Breast epithelium (tissue), 4 donors: ENCODE measurements around the gene RPL26. TPM values are rescaled to one million over a fixed set of nuclear protein-coding genes. Genes with fewer than 3 reads are reported as not detected.
"Not testable (repeated sequence)": the region's sequence is repeated elsewhere in the genome, so short reads cannot be mapped to it uniquely, and the experiment has no call there.

ENCODE experiments used
- DNase-seq, 2 donors: peaks; one replicate each; pipeline ENCODE4 v3.0.0-alpha.2; 2019; ENCODE audit warnings: low spot score in 2 of 2
- H3K27ac ChIP-seq, 2 donors: fragments of 200-600 bp; sonication (generic) in 1 of 2; one replicate each; pipeline ENCODE4 v1.5.1; 2016 to 2019; ENCODE audit warnings: mild to moderate bottlenecking in 1 of 2
- H3K27me3 ChIP-seq, 2 donors: fragments of 200-600 bp; sonication (generic) in 1 of 2; one replicate each; pipeline versions ENCODE4 v1.5.1 to v1.6.0; 2017 to 2019; ENCODE audit warnings: control low read depth in 1 of 2, mild to moderate bottlenecking in 1 of 2
- H3K36me3 ChIP-seq: fragments of 200-600 bp; one replicate; pipeline ENCODE4 v1.5.1; 2019
- H3K4me1 ChIP-seq, 2 donors: fragments of 200-600 bp; sonication (generic); one replicate each; pipeline ENCODE4 v1.5.1; 2016 to 2019; ENCODE audit warnings: control low read depth in 1 of 2
- H3K4me3 ChIP-seq, 3 donors: fragments of 200-600 bp; sonication (generic); 1 replicate in 2 of 3; 2 replicates in 1 of 3; pipeline ENCODE4 v1.5.1; 2016 to 2019; ENCODE audit warnings: mild to moderate bottlenecking in 3 of 3, moderate library complexity in 2 of 3
- H3K9me3 ChIP-seq, 2 donors: fragments of 200-600 bp; sonication (generic) in 1 of 2; one replicate each; pipeline ENCODE4 v1.5.1; 2016 to 2019; ENCODE audit warnings: control low read depth in 1 of 2
- POLR2A ChIP-seq: fragments of 450-650 bp; IDR thresholded peaks from one replicate; pipeline ENCODE4 v1.6.1; 2016; ENCODE audit warnings: antibody characterized with exemption, mild to moderate bottlenecking, moderate library complexity
- POLR2AphosphoS5 ChIP-seq, 3 donors: sonication (generic); formaldehyde crosslinking; IDR thresholded peaks; one replicate each; pipeline ENCODE4 v1.6.1; 2017; ENCODE audit warnings: antibody characterized with exemption in 3 of 3
- intact Hi-C: fragments of 100-400 bp; cut with DNase I; formaldehyde crosslinking; loops from one replicate; pipeline ENCODE4 v1.15.1; 2023; ENCODE audit warnings: low total_unique reads
- total RNA-seq, 3 donors: library from RNA; depleted of rRNA; stranded (reverse); fragments of >200 nt; gene quantifications; one replicate each; pipeline ENCODE4 v1.1.0, GENCODE V29; 2016
- TF ChIP-seq, protein P1 (sequence below), 3 donors: fragments of 450-650 bp; IDR thresholded peaks; one replicate each; pipeline ENCODE4 v1.5.1; 2016 to 2017; ENCODE audit warnings: antibody characterized with exemption in 3 of 3, mild to moderate bottlenecking in 3 of 3, moderate library complexity in 3 of 3

Gene RPL26
- total RNA-seq, 3 donors from 2014 or later = 3,666 to 5,219 (median 4,419) TPM

DNA sequence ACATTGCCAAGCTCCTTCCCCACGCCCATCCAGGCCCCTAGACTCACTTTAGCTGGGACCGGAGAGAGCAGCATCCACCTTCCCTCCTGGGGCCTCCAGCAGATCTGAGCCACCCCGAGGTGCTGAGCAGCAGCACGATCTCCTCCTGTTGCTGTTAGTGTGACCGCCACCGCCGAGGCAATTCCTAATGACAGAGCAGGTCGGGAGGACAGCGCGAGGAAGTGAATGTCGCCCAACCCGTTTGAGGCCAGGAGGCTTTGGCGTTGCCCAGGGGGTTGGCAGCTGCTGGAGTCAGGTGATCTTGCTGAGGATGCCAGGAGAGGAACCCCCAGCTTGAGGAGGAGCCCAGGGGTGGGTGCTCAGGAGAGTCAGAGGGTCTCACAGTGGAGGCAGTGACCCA is 14.6 kb upstream of the RPL26 start, which contains the start of gene RNF222:
RNF222 (minus strand) TSS at position 192 of the 400 bp plus-strand sequence. CDS start 4,366 bp downstream, outside the sequence.
- DNase-seq = peak; percentile 70 to 78
- Histone ChIP-seq H3K27me3 (peaks cover 0 to 15% of the 10 kb centered on the region in 2 donors), H3K4me1 (no peaks in the 10 kb centered on the region), H3K36me3 (no peaks in the 10 kb centered on the region), H3K4me3 (no peak within 1 kb of the TSS), H3K9me3 (no peaks in the 10 kb centered on the region), H3K27ac (peak within 1 kb of the TSS in 1 of 2 donors; percentile 14)
- TF ChIP-seq, protein P1, sequence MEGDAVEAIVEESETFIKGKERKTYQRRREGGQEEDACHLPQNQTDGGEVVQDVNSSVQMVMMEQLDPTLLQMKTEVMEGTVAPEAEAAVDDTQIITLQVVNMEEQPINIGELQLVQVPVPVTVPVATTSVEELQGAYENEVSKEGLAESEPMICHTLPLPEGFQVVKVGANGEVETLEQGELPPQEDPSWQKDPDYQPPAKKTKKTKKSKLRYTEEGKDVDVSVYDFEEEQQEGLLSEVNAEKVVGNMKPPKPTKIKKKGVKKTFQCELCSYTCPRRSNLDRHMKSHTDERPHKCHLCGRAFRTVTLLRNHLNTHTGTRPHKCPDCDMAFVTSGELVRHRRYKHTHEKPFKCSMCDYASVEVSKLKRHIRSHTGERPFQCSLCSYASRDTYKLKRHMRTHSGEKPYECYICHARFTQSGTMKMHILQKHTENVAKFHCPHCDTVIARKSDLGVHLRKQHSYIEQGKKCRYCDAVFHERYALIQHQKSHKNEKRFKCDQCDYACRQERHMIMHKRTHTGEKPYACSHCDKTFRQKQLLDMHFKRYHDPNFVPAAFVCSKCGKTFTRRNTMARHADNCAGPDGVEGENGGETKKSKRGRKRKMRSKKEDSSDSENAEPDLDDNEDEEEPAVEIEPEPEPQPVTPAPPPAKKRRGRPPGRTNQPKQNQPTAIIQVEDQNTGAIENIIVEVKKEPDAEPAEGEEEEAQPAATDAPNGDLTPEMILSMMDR (IDR thresholded peaks at IDR 0.05) = no peak
- TF ChIP-seq POLR2AphosphoS5 (IDR thresholded peaks at IDR 0.05) (peak in 1 of 3 donors; percentile 46), POLR2A (no peak)
- intact Hi-C loops = no loop called here

DNA sequence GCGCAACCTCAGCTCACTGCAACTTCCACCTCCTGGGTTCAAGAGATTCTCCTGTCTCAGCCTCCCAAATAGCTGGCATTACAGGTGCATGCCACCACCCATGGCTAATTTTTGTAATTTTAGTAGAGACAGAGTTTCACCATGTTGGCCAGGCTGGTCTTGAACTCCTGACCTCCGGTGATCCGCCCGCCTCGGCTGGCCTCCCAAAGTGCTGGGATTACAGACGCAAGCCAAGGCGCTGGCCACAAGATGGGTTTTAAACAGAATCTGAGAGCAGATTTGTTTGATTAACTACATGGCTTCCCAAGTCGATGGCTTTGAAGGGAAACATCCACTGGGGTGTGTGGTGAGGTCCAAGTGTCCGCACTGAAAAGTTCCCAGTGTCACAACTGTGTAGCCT is 11.5 kb upstream of the RPL26 start:
- intact Hi-C loops, H3K4me1 ChIP-seq, H3K36me3 ChIP-seq, H3K9me3 ChIP-seq, H3K27ac ChIP-seq, DNase-seq, H3K4me3 ChIP-seq: not testable (repeated sequence)
- H3K27me3 ChIP-seq = peaks cover 0 to 18% of the 10 kb centered on the region in 2 donors

DNA sequence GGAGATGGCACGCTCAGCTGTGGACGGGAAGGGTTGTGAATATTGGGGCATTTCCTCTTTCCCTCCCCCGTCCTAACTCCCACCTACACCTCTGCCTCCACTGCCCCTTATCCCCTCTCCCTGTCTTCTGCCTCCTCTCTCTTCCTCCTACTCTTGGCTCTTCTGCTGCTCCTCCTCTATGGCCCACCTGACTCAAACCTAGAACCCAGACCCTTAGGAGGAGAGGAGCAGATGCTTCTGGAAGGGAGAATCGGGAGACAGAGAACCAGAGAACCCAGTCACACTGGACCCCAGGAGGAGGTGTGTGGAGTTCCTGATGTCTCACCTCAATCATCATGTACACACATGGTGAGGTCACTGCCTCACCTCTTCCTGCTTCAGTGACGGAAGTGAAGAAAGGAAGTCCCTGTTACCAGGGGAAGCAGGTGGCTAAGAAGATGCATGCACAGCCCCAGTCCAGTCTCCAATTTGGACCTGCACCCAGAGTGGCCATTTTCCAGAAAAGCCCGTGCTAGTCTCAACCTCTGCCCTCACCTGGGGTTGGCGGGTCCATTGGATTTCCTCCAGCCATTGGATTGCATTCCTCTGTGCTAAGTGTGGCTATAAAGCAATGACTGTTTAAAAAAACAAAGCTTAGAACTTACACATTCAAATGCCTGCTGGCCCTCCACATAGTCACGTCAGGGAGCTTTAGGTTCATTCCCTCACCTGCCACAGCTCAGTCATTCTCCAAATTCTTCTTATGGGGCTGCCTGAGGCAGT is 10.7 kb upstream of the RPL26 start:
- TF ChIP-seq, protein P1 (IDR thresholded peaks at IDR 0.05) = no peak
- no peak for TF ChIP-seq POLR2AphosphoS5 (IDR thresholded peaks at IDR 0.05)
- no peak for TF ChIP-seq POLR2A
- intact Hi-C loops = no loop called here
- Histone ChIP-seq H3K9me3 (no peaks in the 10 kb centered on the region), H3K36me3 (no peaks in the 10 kb centered on the region), H3K27ac (no peak overlapping the region), H3K27me3 (peaks cover 0 to 18% of the 10 kb centered on the region in 2 donors), H3K4me3 (no peak overlapping the region), H3K4me1 (no peaks in the 10 kb centered on the region)
- no peak for DNase-seq

DNA sequence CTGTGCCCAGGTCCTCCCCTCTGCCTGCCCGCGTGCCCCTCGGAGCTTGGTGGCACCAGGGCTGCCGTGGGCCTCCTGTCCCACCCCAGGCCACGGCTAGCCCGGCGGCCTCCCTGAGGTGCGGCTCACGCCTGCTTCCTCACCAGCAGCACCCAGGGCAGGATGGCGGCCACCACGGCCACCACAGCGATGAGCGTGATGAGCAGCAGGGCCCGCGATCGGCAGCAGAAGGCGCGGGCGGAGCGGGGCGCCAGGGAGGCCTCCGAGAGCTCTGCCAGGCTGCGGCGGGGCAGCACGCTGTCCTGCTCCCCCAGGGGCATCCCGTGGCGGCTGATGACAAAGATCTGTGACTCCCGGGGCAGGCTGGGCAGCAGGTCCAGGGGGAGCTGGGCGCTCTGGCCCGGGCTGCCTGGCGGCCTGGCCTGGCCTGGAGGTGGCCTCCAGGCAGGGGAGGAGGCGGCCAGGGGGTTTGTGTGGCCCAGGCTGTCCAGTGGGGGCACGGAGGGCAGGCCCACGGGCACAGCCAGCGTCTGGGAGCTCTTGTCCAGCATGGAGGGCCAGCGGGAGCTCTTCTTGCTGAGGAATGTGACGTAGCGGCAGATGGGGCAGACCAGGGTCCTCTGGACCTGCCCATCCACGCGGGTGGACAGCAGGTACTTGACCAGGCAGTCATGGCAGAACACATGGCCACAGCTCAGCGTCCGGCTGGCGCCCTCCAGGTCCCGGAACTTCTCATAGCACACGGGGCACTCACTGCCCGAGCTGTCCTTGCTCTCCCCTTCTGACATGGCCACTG is 9.9 kb upstream of the RPL26 start:
- TF ChIP-seq POLR2A = no peak
- peak in 1 of 2 donors; percentile 40 for DNase-seq
- intact Hi-C loops = no loop called here

DNA sequence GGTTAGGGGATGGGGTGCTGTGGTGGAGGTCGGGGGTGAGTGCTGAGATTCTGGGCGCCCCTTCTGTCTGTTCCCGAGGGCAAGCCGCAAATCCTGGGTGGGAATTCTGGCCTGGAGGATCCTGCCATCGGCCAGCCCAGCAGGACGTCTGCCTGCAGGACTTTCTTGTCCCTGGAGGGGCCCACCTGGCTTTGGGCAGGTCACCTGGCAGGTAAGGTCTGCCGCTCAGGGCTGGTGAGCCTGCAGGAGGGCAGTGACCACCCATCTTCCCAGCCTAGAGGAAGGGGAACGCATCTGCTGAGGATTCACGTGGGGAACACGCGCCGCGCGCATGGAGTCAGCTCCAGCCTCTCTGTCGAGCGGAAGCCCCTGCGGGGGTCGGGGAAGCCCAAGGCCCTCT is 9.3 kb upstream of the RPL26 start:
- intact Hi-C loops = no loop called here
- TF ChIP-seq, protein P1 (IDR thresholded peaks at IDR 0.05) = no peak
- TF ChIP-seq POLR2AphosphoS5 (IDR thresholded peaks at IDR 0.05) = no peak
- TF ChIP-seq POLR2A = no peak
- no peak overlapping the region for H3K4me3 ChIP-seq
- H3K4me1 ChIP-seq = no peaks in the 10 kb centered on the region
- peaks cover 0 to 18% of the 10 kb centered on the region in 2 donors for H3K27me3 ChIP-seq
- no peaks in the 10 kb centered on the region for H3K36me3 ChIP-seq
- DNase-seq = no peak
- H3K27ac ChIP-seq = no peak overlapping the region
- H3K9me3 ChIP-seq = no peaks in the 10 kb centered on the region

More for the DNA sequence above, 9.9 kb upstream of the RPL26 start:
- Histone ChIP-seq H3K4me3 (no peak overlapping the region), H3K9me3 (no peaks in the 10 kb centered on the region), H3K36me3 (no peaks in the 10 kb centered on the region), H3K4me1 (no peaks in the 10 kb centered on the region), H3K27ac (no peak overlapping the region), H3K27me3 (peaks cover 0 to 18% of the 10 kb centered on the region in 2 donors)

DNA sequence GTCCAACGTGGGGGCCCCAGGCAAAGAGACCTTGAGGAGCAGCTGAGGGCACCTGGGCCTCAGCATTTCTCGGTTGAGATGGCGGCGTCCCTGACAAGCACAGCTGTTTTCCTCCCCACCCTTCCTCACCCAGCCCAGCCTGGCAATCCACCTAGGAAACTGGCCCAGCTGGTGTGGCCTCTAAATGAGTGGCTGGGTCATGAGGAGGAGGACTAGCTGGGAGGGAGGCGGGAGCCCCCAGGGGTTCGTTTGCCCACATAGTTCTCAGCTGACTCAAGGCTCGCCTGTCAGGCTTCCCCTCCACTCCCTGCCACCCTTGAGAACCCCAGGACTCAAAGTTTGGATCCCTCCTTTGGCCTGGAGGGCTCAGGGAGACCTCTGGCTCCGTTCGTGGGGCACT is 8.7 kb upstream of the RPL26 start:
- no peak overlapping the region for H3K27ac ChIP-seq
- intact Hi-C loops = no loop called here
- peak in 1 of 2 donors; percentile 33 for DNase-seq
- H3K4me3 ChIP-seq = no peak overlapping the region
- peaks cover 0 to 13% of the 10 kb centered on the region in 2 donors for H3K27me3 ChIP-seq
- H3K9me3 ChIP-seq = no peaks in the 10 kb centered on the region
- no peaks in the 10 kb centered on the region for H3K36me3 ChIP-seq
- H3K4me1 ChIP-seq = no peaks in the 10 kb centered on the region
- TF ChIP-seq POLR2AphosphoS5 (IDR thresholded peaks at IDR 0.05) = no peak
- no peak for TF ChIP-seq POLR2A
- TF ChIP-seq, protein P1 (IDR thresholded peaks at IDR 0.05) = no peak
